Measurements from ENCODE around the gene NGLY1. TPM values are rescaled to one million over a fixed set of nuclear protein-coding genes. Genes with fewer than 3 reads are reported as not detected.

Gene NGLY1
- total and polyA plus RNA-seq, 2 of the 4 experiments (the other 2 are of a cell fraction), result 10.0 to 14.9 TPM

- no peak overlapping the region for H3K14ac ChIP-seq (replicated peaks; ENCODE audit: low read depth, low read length)
- in situ Hi-C loops (cut with MboI; ENCODE audit: low sequenced_read_pairs), result no loop called here
Observed at GRCh38 chr3:25719321-25719720, 63.9 kb downstream of the NGLY1 start.

More at GRCh38 chr3:25719321-25719720, 63.9 kb downstream of the NGLY1 start:
- no peak overlapping the region for H3K18ac ChIP-seq (ENCODE audit: low read depth, low read length)
- no peak overlapping the region for H2AK9ac ChIP-seq (replicated peaks; ENCODE audit: low read depth, low read length, poor library complexity)
- no peak overlapping the region for H4K5ac ChIP-seq (ENCODE audit: low read depth, low read length)
- no peak overlapping the region for H4K8ac ChIP-seq (ENCODE audit: low read depth in 2 of 2, low read length in 2 of 2)
- H3K4me2 ChIP-seq (ENCODE audit: low read depth, low read length), result no peak overlapping the region
- H2BK20ac ChIP-seq (ENCODE audit: low read depth, low read length), result no peak overlapping the region
- no peak overlapping the region for H4K91ac ChIP-seq (ENCODE audit: insufficient read depth, low read depth, low read length)
- H3K9me1 ChIP-seq (ENCODE audit: insufficient read depth, low read length), result no peaks in the 10 kb centered on the region; the same call in 1 of the 2 replicates
- dilution Hi-C loops (cut with HindIII; ENCODE audit: low sequenced_read_pairs, unreplicated experiment), result no loop called here
- CTCF ChIA-PET, result interaction anchor here (0.6 kb wide), 1 partner anchor 1962 kb away, joined by 6 read pairs; no protein-coding TSS in a partner anchor
- no CpG with 5 or more reads among the region's 1 CpG for WGBS, 2 experiments (ENCODE audit: extremely low coverage in 2 of 2, insufficient read length in 1 of 2)
- H3K4me1 ChIP-seq (ENCODE audit: control insufficient read depth, insufficient read depth, low read length), result no peaks in the 10 kb centered on the region
- H3K36me3 ChIP-seq (ENCODE audit: control insufficient read depth, insufficient read depth, low read length), result no peaks in the 10 kb centered on the region; the same call in 1 of the 2 replicates
- POLR2A ChIA-PET (ENCODE audit: unreplicated experiment), result no interaction called here
- H2BK120ac ChIP-seq (ENCODE audit: low read depth, low read length), result no peak overlapping the region
- H2BK5ac ChIP-seq (ENCODE audit: low read depth, low read length, poor library complexity, severe bottlenecking), result no peak overlapping the region
- no peak overlapping the region for H3K9ac ChIP-seq (ENCODE audit: low read depth, low read length)
- no peaks in the 10 kb centered on the region for H3K27me3 ChIP-seq (ENCODE audit: control insufficient read depth, insufficient read depth, low read length)
- no peak overlapping the region for H3K4ac ChIP-seq (ENCODE audit: low read depth, low read length)
- H2AK5ac ChIP-seq (ENCODE audit: low read depth, low read length), result no peak overlapping the region
- TF ChIP-seq RCOR1 (IDR thresholded peaks at IDR 0.05; ENCODE audit: insufficient replicate concordance, low read length), result no peak
- TF ChIP-seq, protein P1, sequence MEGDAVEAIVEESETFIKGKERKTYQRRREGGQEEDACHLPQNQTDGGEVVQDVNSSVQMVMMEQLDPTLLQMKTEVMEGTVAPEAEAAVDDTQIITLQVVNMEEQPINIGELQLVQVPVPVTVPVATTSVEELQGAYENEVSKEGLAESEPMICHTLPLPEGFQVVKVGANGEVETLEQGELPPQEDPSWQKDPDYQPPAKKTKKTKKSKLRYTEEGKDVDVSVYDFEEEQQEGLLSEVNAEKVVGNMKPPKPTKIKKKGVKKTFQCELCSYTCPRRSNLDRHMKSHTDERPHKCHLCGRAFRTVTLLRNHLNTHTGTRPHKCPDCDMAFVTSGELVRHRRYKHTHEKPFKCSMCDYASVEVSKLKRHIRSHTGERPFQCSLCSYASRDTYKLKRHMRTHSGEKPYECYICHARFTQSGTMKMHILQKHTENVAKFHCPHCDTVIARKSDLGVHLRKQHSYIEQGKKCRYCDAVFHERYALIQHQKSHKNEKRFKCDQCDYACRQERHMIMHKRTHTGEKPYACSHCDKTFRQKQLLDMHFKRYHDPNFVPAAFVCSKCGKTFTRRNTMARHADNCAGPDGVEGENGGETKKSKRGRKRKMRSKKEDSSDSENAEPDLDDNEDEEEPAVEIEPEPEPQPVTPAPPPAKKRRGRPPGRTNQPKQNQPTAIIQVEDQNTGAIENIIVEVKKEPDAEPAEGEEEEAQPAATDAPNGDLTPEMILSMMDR (conservative IDR thresholded peaks at IDR 0.05; ENCODE audit: low read depth, low read length), result no peak
- TF ChIP-seq RAD21 (IDR thresholded peaks at IDR 0.05; ENCODE audit: low read length), result no peak
- TF ChIP-seq MXI1 (IDR thresholded peaks at IDR 0.05; ENCODE audit: borderline replicate concordance, low read depth, low read length), result no peak
- TF ChIP-seq BHLHE40 (IDR thresholded peaks at IDR 0.05; ENCODE audit: low read depth, low read length), result no peak
- no peak for TF ChIP-seq NFE2L2 (IDR thresholded peaks at IDR 0.05; ENCODE audit: low read depth, low read length)
- TF ChIP-seq RFX5 (IDR thresholded peaks at IDR 0.05; ENCODE audit: low read depth, low read length), result no peak
- TF ChIP-seq MAFK (IDR thresholded peaks at IDR 0.05; ENCODE audit: low read depth, low read length), result no peak
- H3K56ac ChIP-seq (ENCODE audit: extremely low read depth, insufficient read depth, low read length), result no peak overlapping the region
- intact Hi-C loops (cut with micrococcal nuclease), result no loop called here
- H4K20me1 ChIP-seq (ENCODE audit: insufficient read depth, low read length), result no peaks in the 10 kb centered on the region
- TSS peak; percentile 66 for BruUV-seq (replicated peaks)
- H3K4me3 ChIP-seq (ENCODE audit: insufficient read depth, low read depth, low read length), result no peak overlapping the region
- H3K79me1 ChIP-seq (ENCODE audit: low read depth in 1 of 2, low read length in 2 of 2), result no peaks in the 10 kb centered on the region
- DNase-seq, result no peak
- no peak overlapping the region for H2AFZ ChIP-seq (replicated peaks; ENCODE audit: low read length, poor library complexity)
- no peak for ATAC-seq (ENCODE audit: low read depth)
- H3K9me3 ChIP-seq (ENCODE audit: control insufficient read depth, insufficient read depth, low read length), result no peaks in the 10 kb centered on the region
- H3K27ac ChIP-seq (ENCODE audit: insufficient read depth, low read length), result no peak overlapping the region
- no peak overlapping the region for H3K23ac ChIP-seq (ENCODE audit: low read depth, low read length)
- H2BK15ac ChIP-seq (ENCODE audit: low read depth, low read length), result no peak overlapping the region
